ENCODE results near the gene CNOT6.

CNOT6 gene

GRCh38 chr5:180624587-180624986 lies 130.4 kb downstream of the CNOT6 start:
- no peak for DNase-seq

GRCh38 chr5:180625125-180625790 lies 131.1 kb downstream of the CNOT6 start:
- no peak for DNase-seq

GRCh38 chr5:180625791-180626660 lies 131.8 kb downstream of the CNOT6 start:
- DNase-seq = no peak

GRCh38 chr5:180626661-180627385 lies 132.6 kb downstream of the CNOT6 start:
- no peak for DNase-seq

GRCh38 chr5:180627386-180628120 lies 133.4 kb downstream of the CNOT6 start:
- no peak for DNase-seq
